H1 (cell line): ENCODE measurements around the gene ATP6V0A4. TPM values are rescaled to one million over a fixed set of nuclear protein-coding genes. Genes with fewer than 3 reads are reported as not detected.

Experiments used
- RBBP5 ChIP-seq: IDR thresholded peaks from 2 replicates; pipeline ENCODE4 v1.7.1; 2012; ENCODE audit warnings: low read depth, mild to moderate bottlenecking, inconsistent platforms, low read length, moderate library complexity, borderline replicate concordance
- polyA plus RNA-seq, 7 experiments: library from polyadenylated mRNA; depleted of rRNA in 3 of 7; stranded (reverse) in 5 of 7; unstranded in 2 of 7; fragments of >200 nt in 5 of 7; fragments of 200-250 nt in 2 of 7; gene quantifications; 1 replicate in 5 of 7; 2 replicates in 1 of 7; 4 replicates in 1 of 7; pipeline versions ENCODE4 v1.2.1 to v1.2.3, GENCODE V29; 2011 to 2013; ENCODE audit warnings: missing spikeins in 2 of 7, mixed read lengths in 2 of 7
- total RNA-seq: library from RNA; stranded (reverse); fragmentation: NEBNext Ultra II Directional; extraction: Animal tissue kit (Norgen Biotek cat#: 25700); gene quantifications from 2 replicates; pipeline ENCODE4 v1.2.1, GENCODE V29; 2021
- TF ChIP-seq, protein P1 (sequence below), 3 experiments: IDR thresholded peaks; 1 replicate in 2 of 3; 2 replicates in 1 of 3; pipeline versions ENCODE4 v1.5.1 to v1.6.1; 2011; ENCODE audit warnings: low read length in 3 of 3, mild to moderate bottlenecking in 3 of 3, inconsistent platforms in 2 of 3, low read depth in 1 of 3, moderate library complexity in 1 of 3; ENCODE audit not compliant: insufficient read depth in 1 of 3; ENCODE audit errors: control extremely low read depth in 1 of 3

Gene ATP6V0A4
- total and polyA plus RNA-seq, 2 of the 8 experiments (the other 6 are each of a cell fraction or from before 2014, with no cell fraction given): 0.47 to 1.6 TPM

DNA sequence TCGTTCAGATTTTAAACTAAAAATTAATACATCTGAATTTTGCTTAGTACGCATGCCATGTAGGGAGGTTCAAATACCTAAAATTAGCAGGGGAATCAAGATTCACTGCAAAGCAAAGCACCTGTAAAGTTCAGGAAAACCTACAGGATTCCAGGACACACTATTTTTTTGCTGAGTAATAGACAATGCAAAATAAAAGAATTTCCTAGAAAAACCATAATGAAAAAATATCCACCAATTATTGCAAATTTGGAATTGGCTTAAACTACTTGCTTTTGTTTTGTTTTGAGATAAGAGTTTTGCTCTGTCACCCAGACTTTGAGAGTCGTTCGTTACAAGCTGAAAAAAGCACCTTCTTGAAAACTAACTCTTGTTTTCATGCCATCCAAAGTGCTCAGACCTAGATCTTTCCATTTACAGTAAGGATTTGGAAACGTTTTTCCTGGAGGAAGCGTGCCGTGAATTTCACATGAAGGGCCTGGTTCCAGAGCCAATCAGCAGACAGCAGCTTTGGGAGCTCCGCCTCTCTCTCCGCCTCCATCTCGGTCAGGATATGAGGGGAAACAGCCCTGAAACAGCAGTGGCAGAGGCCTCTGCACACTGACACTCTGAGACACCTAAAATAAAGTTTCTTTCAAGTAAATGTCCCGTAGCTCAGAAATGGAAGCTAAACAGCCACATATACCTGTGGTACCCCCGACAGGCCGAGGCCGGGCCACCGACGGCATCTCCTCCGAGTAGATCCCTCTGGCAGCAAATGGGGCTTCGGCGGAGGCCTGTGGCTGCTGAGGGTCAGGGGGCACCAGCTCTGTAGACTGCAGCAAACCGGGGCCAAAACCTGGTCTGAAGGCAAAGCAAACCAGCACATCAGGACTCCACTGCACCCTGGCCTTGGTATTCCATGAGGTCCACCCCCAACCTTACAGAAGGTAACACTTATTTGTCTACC lies 45.9 kb upstream of the ATP6V0A4 start (continued):
- TF ChIP-seq, protein P1, sequence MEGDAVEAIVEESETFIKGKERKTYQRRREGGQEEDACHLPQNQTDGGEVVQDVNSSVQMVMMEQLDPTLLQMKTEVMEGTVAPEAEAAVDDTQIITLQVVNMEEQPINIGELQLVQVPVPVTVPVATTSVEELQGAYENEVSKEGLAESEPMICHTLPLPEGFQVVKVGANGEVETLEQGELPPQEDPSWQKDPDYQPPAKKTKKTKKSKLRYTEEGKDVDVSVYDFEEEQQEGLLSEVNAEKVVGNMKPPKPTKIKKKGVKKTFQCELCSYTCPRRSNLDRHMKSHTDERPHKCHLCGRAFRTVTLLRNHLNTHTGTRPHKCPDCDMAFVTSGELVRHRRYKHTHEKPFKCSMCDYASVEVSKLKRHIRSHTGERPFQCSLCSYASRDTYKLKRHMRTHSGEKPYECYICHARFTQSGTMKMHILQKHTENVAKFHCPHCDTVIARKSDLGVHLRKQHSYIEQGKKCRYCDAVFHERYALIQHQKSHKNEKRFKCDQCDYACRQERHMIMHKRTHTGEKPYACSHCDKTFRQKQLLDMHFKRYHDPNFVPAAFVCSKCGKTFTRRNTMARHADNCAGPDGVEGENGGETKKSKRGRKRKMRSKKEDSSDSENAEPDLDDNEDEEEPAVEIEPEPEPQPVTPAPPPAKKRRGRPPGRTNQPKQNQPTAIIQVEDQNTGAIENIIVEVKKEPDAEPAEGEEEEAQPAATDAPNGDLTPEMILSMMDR (IDR thresholded peaks at IDR 0.05; ENCODE audit: control extremely low read depth in 1 of 3, insufficient read depth in 1 of 3, low read depth in 1 of 3, low read length in 3 of 3): no peak
- TF ChIP-seq RBBP5: no peak
